HepG2 (cell line): ENCODE data around the gene ALPL.

Experiments used
- ZNF296 ChIP-seq: sonication (generic); formaldehyde crosslinking; conservative IDR thresholded peaks from 2 replicates; pipeline ENCODE4 v1.5.0; 2020; ENCODE audit warnings: mild to moderate bottlenecking, missing genetic modification reagents
- TF ChIP-seq, protein P1 (sequence below): sonication (generic); formaldehyde crosslinking; IDR thresholded peaks from 2 replicates; pipeline ENCODE4 v1.4.0; 2020; ENCODE audit warnings: missing genetic modification reagents

DNA sequence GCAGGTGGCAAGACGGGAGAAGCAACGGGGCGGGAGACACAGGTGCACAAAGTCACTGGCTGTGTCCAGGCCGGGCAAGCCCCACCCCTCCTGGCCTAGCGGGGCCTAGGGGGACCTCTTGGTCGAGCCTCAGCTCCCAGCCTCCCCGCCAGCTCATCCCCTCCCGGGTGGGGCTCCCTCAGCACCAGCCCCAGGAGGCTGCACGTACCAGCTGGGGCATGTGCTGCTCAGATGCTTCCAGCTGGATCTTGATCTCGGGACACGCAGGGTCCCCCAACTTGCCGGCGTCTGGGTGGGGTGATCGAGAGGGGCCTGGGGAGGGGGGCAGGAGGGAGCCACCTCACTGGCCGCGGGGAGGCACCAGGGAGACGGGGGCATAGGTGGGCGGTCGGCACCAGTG is 88.5 kb downstream of the ALPL start:
- TF ChIP-seq, protein P1, sequence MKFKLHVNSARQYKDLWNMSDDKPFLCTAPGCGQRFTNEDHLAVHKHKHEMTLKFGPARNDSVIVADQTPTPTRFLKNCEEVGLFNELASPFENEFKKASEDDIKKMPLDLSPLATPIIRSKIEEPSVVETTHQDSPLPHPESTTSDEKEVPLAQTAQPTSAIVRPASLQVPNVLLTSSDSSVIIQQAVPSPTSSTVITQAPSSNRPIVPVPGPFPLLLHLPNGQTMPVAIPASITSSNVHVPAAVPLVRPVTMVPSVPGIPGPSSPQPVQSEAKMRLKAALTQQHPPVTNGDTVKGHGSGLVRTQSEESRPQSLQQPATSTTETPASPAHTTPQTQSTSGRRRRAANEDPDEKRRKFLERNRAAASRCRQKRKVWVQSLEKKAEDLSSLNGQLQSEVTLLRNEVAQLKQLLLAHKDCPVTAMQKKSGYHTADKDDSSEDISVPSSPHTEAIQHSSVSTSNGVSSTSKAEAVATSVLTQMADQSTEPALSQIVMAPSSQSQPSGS (CRISPR knock-in tag), result no peak
- no peak for TF ChIP-seq ZNF296 (CRISPR knock-in tag)
